Middle frontal gyrus (tissue), 1 donor: ENCODE measurements around the gene ZPBP.

Source experiments
- DNase-seq: peaks from one replicate; pipeline ENCODE4 v3.0.0-alpha.2; 2015; ENCODE audit warnings: low spot score; ENCODE audit errors: extremely low spot score

Gene ZPBP

GRCh38 chr7:50092579-50093491 is at the start of gene ZPBP:
ZPBP (minus strand) TSS chr7:50093246; CDS start chr7:50093194, 52 bp downstream.
- no peak for DNase-seq

GRCh38 chr7:50142425-50143017 is 49.5 kb upstream of the ZPBP start:
- no peak for DNase-seq

GRCh38 chr7:50141854-50142253 is 48.8 kb upstream of the ZPBP start:
- no peak for DNase-seq

- no peak for DNase-seq
Measured at GRCh38 chr7:50141131-50141530, 48.1 kb upstream of the ZPBP start.

- no peak for DNase-seq
Measured at GRCh38 chr7:50140688-50141087, 47.6 kb upstream of the ZPBP start.

GRCh38 chr7:50138101-50138500 is 45.1 kb upstream of the ZPBP start:
- DNase-seq, result no peak

- no peak for DNase-seq
Measured at GRCh38 chr7:50125766-50126165, 32.7 kb upstream of the ZPBP start.

GRCh38 chr7:50121286-50121685 is 28.2 kb upstream of the ZPBP start:
- no peak for DNase-seq

GRCh38 chr7:50119815-50120637 is 27.0 kb upstream of the ZPBP start:
- DNase-seq, result no peak

GRCh38 chr7:50112250-50112649 is 19.2 kb upstream of the ZPBP start:
- DNase-seq, result no peak

- DNase-seq, result no peak
Measured at GRCh38 chr7:50101873-50102272, 8.8 kb upstream of the ZPBP start.

GRCh38 chr7:50095634-50096033 is 2.6 kb upstream of the ZPBP start:
- no peak for DNase-seq

GRCh38 chr7:50088463-50089129 is 4.5 kb downstream of the ZPBP start:
- no peak for DNase-seq

- DNase-seq, result no peak
Measured at GRCh38 chr7:50085344-50085743, 7.7 kb downstream of the ZPBP start.

- DNase-seq, result no peak
Measured at GRCh38 chr7:50073093-50073492, 20.0 kb downstream of the ZPBP start.

GRCh38 chr7:50069613-50070012 is 23.4 kb downstream of the ZPBP start:
- no peak for DNase-seq

- DNase-seq, result no peak
Measured at GRCh38 chr7:50068850-50069551, 24.0 kb downstream of the ZPBP start.

- no peak for DNase-seq
Measured at GRCh38 chr7:50068026-50068425, 25.0 kb downstream of the ZPBP start.

- DNase-seq, result no peak
Measured at GRCh38 chr7:50062951-50063350, 30.1 kb downstream of the ZPBP start.

GRCh38 chr7:50056131-50056530 is 36.9 kb downstream of the ZPBP start:
- DNase-seq, result no peak

GRCh38 chr7:50047716-50048115 is 45.3 kb downstream of the ZPBP start:
- no peak for DNase-seq
